OCI-LY1 (cell line): Measurements from ENCODE around the gene C12orf56.

Experiments used
- EZH2 ChIP-seq: fragments of 200-600 bp; sonication (generic), shearing (Covaris generic); IDR thresholded peaks from 2 replicates; pipeline ENCODE4 v1.8.0; 2017; ENCODE audit warnings: borderline replicate concordance, mixed run types, mild to moderate bottlenecking, antibody characterized with exemption, low read length, moderate library complexity, mixed read lengths
- TF ChIP-seq, protein P1 (sequence below): fragments of 200-600 bp; sonication (generic), shearing (Covaris generic); IDR thresholded peaks from 2 replicates; pipeline ENCODE4 v1.5.1; 2017; ENCODE audit warnings: mild to moderate bottlenecking, antibody characterized with exemption, low read length, moderate library complexity, mixed read lengths

DNA sequence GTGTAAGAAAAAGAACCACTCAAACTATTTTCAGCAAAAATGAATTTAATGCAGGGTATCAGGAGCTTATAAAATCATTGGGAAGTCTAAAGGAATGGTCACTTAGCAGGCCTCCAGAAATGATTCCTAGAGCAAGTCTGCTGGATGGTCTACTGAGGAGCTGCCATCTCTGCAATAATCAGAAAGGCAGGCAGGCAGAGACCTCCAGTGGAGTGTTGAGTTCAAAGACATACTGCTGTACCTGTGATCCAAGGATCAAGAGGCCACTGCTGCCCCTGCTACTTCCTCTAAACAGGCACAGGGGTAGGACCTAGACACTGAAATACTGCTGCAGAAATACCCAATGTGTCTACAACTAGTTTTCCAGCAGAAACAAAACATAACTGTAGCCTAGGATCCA is 154.0 kb downstream of the C12orf56 start:
- TF ChIP-seq EZH2 = no peak
- TF ChIP-seq, protein P1, sequence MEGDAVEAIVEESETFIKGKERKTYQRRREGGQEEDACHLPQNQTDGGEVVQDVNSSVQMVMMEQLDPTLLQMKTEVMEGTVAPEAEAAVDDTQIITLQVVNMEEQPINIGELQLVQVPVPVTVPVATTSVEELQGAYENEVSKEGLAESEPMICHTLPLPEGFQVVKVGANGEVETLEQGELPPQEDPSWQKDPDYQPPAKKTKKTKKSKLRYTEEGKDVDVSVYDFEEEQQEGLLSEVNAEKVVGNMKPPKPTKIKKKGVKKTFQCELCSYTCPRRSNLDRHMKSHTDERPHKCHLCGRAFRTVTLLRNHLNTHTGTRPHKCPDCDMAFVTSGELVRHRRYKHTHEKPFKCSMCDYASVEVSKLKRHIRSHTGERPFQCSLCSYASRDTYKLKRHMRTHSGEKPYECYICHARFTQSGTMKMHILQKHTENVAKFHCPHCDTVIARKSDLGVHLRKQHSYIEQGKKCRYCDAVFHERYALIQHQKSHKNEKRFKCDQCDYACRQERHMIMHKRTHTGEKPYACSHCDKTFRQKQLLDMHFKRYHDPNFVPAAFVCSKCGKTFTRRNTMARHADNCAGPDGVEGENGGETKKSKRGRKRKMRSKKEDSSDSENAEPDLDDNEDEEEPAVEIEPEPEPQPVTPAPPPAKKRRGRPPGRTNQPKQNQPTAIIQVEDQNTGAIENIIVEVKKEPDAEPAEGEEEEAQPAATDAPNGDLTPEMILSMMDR = no peak
